ENCODE data around the gene SEMA4B.
"Not testable (repeated sequence)": the region's sequence is repeated elsewhere in the genome, so short reads cannot be mapped to it uniquely, and the experiment has no call there.

DNA sequence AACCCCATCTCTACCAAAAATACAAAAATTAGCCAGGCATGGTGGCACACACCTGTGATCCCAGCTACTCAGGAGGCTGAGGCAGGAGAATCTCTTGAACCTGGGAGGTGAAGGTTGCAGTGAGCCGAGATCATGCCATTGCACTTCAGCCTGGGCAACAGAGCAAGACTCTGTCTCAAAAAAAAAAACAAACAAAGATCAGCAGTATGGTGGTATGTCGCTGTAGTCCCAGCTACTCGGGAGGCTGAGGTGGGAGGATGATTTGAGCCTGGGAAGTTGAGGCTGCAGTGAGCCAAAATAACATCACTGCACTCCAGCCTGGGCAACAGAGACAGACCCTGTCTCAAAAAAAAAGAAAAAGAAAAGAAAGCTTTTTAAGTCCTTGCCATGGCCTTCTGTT, 36.9 kb upstream of the SEMA4B start:
- not testable (repeated sequence) for TF ChIP-seq CTCF, EZH2phosphoT487 (IDR thresholded peaks at IDR 0.05)
